ENCODE results near the gene APOB.

- TF ChIP-seq ZNF263 (CRISPR knock-in tag; IDR thresholded peaks at IDR 0.05; ENCODE audit: low read depth) = no peak
- TF ChIP-seq CTCF (IDR thresholded peaks at IDR 0.05) = no peak
- TF ChIP-seq ATF3 (CRISPR knock-in tag; conservative IDR thresholded peaks at IDR 0.05) = no peak
Measured at GRCh38 chr2:21029519-21029918, 14.4 kb downstream of the APOB start.
